Cardiac muscle cell (in vitro differentiated cells and primary cell): ENCODE data around the gene F8A1. TPM values are rescaled to one million over a fixed set of nuclear protein-coding genes. Genes with fewer than 3 reads are reported as not detected.
"Not testable (repeated sequence)": the region's sequence is repeated elsewhere in the genome, so short reads cannot be mapped to it uniquely, and the experiment has no call there.

Source experiments
- DNase-seq, 2 donors: peaks; one replicate each; pipeline versions ENCODE4 v3.0.0 to v3.0.0-alpha.2; 2010 to 2017; ENCODE audit warnings: low read depth in 1 of 2, low spot score in 1 of 2
- H3K27ac ChIP-seq: fragments of 200-600 bp; sonication (generic); 2 replicates; pipeline ENCODE4 v1.5.1; 2016
- H3K27me3 ChIP-seq: fragments of 200-600 bp; sonication (generic); 2 replicates; pipeline ENCODE4 v1.6.0; 2016; ENCODE audit warnings: control low read depth
- H3K36me3 ChIP-seq: fragments of 200-600 bp; sonication (generic); 2 replicates; pipeline ENCODE4 v1.5.1; 2016; ENCODE audit warnings: control low read depth
- H3K4me1 ChIP-seq: fragments of 200-600 bp; sonication (generic); 2 replicates; pipeline ENCODE4 v1.8.1; 2017; ENCODE audit warnings: low read depth, mild to moderate bottlenecking, mixed run types
- H3K4me3 ChIP-seq: fragments of 200-600 bp; sonication (generic); 2 replicates; pipeline ENCODE4 v1.5.1; 2016; ENCODE audit warnings: mild to moderate bottlenecking
- H3K9me3 ChIP-seq: fragments of 200-600 bp; sonication (generic); 2 replicates; pipeline ENCODE4 v1.5.1; 2017; ENCODE audit warnings: low read depth, mild to moderate bottlenecking, control low read depth
- polyA plus RNA-seq: library from polyadenylated mRNA; unstranded; fragments of >200 nt; fragmentation: Nextera tagmentation; extraction: Ambion mirVana; gene quantifications from 2 replicates; pipeline ENCODE4 v1.2.1, GENCODE V29; 2016
- total RNA-seq: library from RNA; depleted of rRNA; stranded (reverse); fragments of >200 nt; gene quantifications from 2 replicates; pipeline ENCODE4 v1.2.3, GENCODE V29; 2016
- TF ChIP-seq, protein P1 (sequence below): IDR thresholded peaks from 2 replicates; pipeline ENCODE4 v1.5.1; 2012; ENCODE audit warnings: low read depth, mild to moderate bottlenecking, low read length

F8A1 gene
- total and polyA plus RNA-seq, 2 experiments from 2014 or later: 16.0 to 39.0 TPM

DNA sequence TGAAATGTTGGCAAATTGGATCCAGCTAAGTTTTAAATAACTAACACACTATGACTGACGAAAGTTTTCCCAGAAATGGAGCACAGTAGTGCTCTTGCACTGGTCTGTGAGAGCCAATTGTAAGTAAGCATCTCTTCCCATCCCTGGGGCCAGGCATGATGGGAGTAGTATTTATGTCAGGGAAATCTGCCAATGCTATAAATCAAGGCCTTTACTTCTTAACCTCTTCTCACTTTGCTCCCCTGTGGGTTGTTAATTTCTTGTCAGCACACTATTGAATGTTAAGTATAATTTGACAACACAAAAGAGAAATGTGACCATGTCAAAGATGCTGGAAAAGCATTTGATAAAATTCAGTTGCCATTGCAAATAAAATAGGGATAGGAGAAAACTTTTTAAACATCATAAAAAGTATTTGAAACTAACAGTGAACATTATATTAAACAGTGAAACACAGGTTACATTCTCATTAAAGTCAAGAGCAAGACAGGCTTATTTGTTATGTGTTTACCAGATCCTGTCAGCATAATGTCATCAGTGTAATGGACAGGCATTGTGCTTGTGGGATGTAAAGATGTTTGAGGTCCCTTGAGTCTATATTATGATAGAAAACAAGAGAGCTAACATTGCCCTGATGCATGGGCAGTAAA, 5.0 kb downstream of the F8A1 start:
- Histone ChIP-seq H3K27me3 (no peaks in the 10 kb centered on the region), H3K4me3 (no peak overlapping the region), H3K9me3 (no peaks in the 10 kb centered on the region), H3K4me1 (no peaks in the 10 kb centered on the region), H3K36me3 (no peaks in the 10 kb centered on the region), H3K27ac (no peak overlapping the region)
- TF ChIP-seq, protein P1, sequence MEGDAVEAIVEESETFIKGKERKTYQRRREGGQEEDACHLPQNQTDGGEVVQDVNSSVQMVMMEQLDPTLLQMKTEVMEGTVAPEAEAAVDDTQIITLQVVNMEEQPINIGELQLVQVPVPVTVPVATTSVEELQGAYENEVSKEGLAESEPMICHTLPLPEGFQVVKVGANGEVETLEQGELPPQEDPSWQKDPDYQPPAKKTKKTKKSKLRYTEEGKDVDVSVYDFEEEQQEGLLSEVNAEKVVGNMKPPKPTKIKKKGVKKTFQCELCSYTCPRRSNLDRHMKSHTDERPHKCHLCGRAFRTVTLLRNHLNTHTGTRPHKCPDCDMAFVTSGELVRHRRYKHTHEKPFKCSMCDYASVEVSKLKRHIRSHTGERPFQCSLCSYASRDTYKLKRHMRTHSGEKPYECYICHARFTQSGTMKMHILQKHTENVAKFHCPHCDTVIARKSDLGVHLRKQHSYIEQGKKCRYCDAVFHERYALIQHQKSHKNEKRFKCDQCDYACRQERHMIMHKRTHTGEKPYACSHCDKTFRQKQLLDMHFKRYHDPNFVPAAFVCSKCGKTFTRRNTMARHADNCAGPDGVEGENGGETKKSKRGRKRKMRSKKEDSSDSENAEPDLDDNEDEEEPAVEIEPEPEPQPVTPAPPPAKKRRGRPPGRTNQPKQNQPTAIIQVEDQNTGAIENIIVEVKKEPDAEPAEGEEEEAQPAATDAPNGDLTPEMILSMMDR: no peak
- no peak for DNase-seq

DNA sequence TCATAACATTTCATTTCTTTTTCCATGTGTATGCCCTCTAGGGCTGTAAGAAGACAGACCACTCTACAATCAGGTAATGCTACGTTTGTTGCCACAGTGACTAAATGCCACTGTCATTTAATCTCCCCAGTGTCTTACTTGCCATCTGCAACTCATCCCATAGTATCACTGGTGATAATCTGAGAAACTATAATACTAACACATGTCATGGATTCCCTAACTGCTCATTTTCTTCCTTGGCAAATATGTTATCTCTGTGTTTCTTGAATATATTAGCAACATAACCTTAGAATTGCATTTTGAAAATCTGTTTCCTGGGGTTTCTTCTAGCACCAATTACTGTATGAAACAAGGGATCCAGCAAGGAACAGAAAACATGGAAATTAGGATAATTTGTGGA, 6.1 kb downstream of the F8A1 start:
- DNase-seq: no peak
- Histone ChIP-seq H3K4me3 (no peak overlapping the region), H3K36me3 (no peaks in the 10 kb centered on the region), H3K9me3 (no peaks in the 10 kb centered on the region), H3K27ac (no peak overlapping the region), H3K4me1 (no peaks in the 10 kb centered on the region), H3K27me3 (no peaks in the 10 kb centered on the region)
- TF ChIP-seq, protein P1: no peak

DNA sequence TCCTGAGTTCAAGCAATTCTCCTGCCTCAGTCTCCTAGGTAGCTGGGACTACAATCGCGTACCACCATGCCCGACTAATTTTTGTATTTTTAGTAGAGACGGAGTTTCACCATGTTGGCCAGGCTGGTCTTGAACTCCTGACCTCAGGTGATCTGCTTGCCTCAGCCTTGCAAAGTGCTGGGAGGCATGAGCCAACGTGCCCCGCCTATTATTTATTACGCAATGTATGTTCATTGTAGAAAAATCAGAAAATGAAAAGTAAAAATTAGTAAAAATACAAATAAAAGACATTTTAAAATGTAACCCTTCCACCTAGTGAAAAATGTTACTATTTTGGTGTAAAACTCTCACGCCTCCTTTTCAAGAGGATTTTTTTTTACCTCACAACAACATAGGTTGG, 14.2 kb downstream of the F8A1 start:
- Histone ChIP-seq H3K4me1 (no peaks in the 10 kb centered on the region), H3K4me3 (no peak overlapping the region), H3K9me3 (no peaks in the 10 kb centered on the region), H3K27ac (no peak overlapping the region), H3K27me3 (no peaks in the 10 kb centered on the region), H3K36me3 (no peaks in the 10 kb centered on the region)
- no peak for DNase-seq
- TF ChIP-seq, protein P1: no peak

DNA sequence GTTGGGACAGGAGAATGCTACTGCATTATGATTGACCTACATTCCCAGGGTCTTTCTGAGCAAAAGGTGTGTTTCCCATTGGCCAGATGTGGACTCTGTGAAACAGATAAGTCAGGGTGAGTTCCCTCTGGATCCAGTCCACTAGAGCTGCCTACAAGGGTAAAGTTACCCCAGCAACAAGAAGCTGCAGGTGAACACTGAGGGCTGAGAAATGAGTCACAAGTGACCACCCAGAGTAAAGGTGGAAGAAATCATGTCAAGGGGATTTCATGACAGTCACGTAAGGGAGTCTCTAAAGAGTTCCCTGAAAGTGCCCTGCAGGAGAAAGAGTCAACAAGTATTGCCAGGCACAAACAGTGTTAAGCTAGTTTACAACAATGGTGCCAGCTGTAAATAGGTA, 16.3 kb downstream of the F8A1 start:
- no peak for DNase-seq
- H3K27me3 ChIP-seq: no peaks in the 10 kb centered on the region
- no peak overlapping the region for H3K4me3 ChIP-seq
- H3K9me3 ChIP-seq: no peaks in the 10 kb centered on the region
- no peak overlapping the region for H3K27ac ChIP-seq
- TF ChIP-seq, protein P1: no peak
- H3K36me3 ChIP-seq: no peaks in the 10 kb centered on the region
- H3K4me1 ChIP-seq: no peaks in the 10 kb centered on the region

DNA sequence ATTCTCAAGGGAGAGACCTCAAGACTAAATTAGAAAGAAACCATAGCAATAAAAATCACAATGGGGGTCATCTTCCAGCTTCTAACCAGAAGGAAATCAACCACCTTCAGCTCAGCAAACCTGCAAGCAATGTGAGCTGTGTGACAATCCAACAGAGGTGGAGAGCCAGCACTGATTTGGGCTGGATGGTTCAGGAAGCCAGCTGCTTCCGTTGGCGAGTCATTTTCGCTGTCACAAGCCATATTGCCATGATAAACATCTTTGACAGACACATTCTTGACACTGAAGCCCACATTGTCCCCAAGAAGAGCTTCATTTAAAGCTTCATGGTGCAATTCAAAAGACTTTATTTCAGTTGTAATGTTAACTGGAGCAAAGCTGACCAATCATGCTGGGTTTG, 22.7 kb downstream of the F8A1 start:
- DNase-seq: no peak
- H3K4me1 ChIP-seq: no peaks in the 10 kb centered on the region
- no peak overlapping the region for H3K4me3 ChIP-seq
- H3K27me3 ChIP-seq: no peaks in the 10 kb centered on the region
- no peaks in the 10 kb centered on the region for H3K9me3 ChIP-seq
- TF ChIP-seq, protein P1: no peak
- H3K27ac ChIP-seq: no peak overlapping the region
- H3K36me3 ChIP-seq: no peaks in the 10 kb centered on the region

DNA sequence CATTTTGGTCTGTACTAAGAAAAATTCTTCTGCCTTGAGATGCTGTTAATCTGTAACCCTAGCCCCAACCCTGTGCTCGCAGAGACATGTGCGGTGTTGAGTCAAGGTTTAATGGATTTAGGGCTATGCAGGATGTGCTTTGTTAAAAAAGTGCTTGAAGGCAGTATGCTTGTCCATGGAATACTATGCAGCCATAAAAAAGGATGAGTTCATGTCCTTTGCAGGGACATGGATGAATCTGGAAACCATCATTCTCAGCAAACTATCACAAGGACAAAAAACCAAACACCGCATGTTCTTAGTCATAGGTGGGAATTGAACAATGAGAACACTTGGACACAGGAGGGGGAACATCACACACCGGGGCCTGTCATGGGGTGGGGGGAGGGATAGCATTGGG, 23.9 kb downstream of the F8A1 start:
- not testable (repeated sequence) for H3K4me3 ChIP-seq, DNase-seq, H3K4me1 ChIP-seq, H3K27ac ChIP-seq, H3K36me3 ChIP-seq, H3K9me3 ChIP-seq, H3K27me3 ChIP-seq

DNA sequence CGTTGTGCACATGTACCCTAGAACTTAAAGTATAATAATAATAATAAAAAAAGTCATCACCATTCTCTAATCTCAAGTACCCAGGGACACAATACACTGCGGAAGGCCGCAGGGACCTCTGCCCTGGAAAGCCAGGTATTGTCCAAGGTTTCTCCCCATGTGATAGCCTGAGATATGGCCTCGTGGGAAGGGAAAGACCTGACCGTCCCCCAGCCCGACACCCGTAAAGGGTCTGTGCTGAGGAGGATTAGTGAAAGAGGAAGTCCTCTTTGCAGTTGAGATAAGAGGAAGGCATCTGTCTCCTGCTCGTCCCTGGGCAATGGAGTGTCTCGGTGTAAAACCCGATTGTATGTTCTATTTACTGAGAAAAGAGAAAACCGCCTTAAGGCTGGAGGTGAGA, 24.4 kb downstream of the F8A1 start:
- H3K9me3 ChIP-seq, H3K27me3 ChIP-seq, DNase-seq, H3K4me3 ChIP-seq, H3K4me1 ChIP-seq, H3K27ac ChIP-seq, H3K36me3 ChIP-seq: not testable (repeated sequence)
